ENCODE results near the gene TSPAN2. TPM values are rescaled to one million over a fixed set of nuclear protein-coding genes. Genes with fewer than 3 reads are reported as not detected.

Gene TSPAN2
- total RNA-seq, 1 donor from 2014 or later = 4.3 TPM

DNA sequence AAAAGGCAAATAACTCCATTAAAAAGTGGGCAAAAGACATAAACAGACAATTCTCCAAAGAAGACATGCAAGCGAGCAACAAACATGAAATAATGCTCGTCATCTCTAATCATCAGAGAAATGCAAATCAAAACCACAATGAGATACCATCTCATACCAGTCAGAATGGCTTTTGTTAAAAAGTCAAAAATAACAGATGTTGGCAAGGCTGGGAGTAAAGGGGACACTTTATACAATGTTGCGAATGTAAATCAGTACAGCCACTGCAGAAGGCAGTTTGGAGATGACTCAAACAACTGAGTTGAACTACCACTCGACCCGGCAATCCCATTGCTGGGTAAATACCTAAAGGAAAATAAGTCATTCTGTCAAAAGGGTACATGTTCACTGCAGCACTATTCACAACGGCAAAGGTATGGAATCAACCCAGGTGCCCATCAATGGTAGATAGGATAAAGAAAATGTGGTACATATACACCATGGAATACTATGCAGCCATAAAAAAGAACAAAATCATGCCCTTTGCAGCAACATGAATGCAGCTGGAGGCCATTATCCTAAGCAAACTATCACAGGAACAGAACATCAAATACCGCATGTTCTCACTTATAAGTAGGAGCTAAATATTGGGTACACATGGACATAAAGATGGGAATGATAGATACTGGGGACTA lies 25.9 kb downstream of the TSPAN2 start:
- TF ChIP-seq, protein P1, sequence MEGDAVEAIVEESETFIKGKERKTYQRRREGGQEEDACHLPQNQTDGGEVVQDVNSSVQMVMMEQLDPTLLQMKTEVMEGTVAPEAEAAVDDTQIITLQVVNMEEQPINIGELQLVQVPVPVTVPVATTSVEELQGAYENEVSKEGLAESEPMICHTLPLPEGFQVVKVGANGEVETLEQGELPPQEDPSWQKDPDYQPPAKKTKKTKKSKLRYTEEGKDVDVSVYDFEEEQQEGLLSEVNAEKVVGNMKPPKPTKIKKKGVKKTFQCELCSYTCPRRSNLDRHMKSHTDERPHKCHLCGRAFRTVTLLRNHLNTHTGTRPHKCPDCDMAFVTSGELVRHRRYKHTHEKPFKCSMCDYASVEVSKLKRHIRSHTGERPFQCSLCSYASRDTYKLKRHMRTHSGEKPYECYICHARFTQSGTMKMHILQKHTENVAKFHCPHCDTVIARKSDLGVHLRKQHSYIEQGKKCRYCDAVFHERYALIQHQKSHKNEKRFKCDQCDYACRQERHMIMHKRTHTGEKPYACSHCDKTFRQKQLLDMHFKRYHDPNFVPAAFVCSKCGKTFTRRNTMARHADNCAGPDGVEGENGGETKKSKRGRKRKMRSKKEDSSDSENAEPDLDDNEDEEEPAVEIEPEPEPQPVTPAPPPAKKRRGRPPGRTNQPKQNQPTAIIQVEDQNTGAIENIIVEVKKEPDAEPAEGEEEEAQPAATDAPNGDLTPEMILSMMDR (conservative IDR thresholded peaks at IDR 0.05) = no peak
- peaks cover 4% of the 10 kb centered on the region for H3K4me1 Mint-ChIP-seq
- H3K9me3 Mint-ChIP-seq = no peaks in the 10 kb centered on the region
- H3K4me3 Mint-ChIP-seq = no peak overlapping the region
- no peaks in the 10 kb centered on the region for H3K36me3 Mint-ChIP-seq (ENCODE audit: low read depth)
- no peak overlapping the region for H3K27ac Mint-ChIP-seq (ENCODE audit: unreplicated experiment)
- no peak for DNase-seq (ENCODE audit: low read depth, low spot score)
- no peaks in the 10 kb centered on the region for H3K27me3 Mint-ChIP-seq (ENCODE audit: low read depth)

DNA sequence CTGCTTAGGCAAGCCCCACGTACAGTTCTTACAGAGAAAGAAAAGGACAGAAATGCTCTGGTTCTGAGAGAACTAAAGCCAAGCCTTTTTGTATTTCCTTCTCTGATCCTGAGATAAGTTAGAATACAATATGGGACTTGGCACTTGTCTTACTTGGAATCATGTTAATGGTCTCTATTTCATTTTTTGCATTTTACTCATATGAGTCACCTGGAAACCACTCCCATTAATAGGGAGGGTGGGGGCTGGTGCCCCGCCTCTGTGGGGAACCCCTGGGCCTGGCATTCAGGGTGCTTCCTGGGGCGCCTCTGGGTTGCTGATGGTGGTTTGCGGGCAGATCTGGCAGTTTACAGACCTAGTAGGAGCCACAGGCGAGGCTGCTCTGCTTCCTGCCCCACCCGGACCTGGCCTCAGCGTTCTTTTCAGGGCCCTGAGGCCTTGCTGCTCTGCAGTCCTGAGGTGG lies 26.7 kb downstream of the TSPAN2 start:
- no peak overlapping the region for H3K27ac Mint-ChIP-seq (ENCODE audit: unreplicated experiment)

DNA sequence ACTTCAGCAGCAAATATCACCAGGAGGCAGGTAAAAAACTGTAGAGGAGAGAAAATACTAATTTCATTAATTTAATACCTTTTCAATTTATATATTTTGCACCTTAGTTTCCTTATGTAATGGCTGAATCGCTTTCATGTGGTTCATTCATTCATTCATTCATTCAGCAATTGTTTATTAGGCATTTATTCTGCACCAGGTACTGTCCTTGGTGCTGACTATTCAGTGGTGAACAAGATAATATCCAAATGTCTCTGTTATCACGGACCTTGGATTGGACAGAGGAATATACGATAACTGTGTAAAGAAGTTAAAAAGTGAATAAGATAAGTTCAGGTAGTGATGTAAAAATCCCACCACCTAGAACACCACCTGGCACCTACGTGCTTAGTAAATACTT lies 28.8 kb downstream of the TSPAN2 start:
- H3K36me3 Mint-ChIP-seq (ENCODE audit: low read depth) = no peaks in the 10 kb centered on the region
- no peaks in the 10 kb centered on the region for H3K9me3 Mint-ChIP-seq
- H3K4me1 Mint-ChIP-seq = peaks cover 7% of the 10 kb centered on the region
- TF ChIP-seq, protein P1 (conservative IDR thresholded peaks at IDR 0.05) = no peak
- H3K27ac Mint-ChIP-seq (ENCODE audit: unreplicated experiment) = no peak overlapping the region
- DNase-seq (ENCODE audit: low read depth, low spot score) = no peak
- no peak overlapping the region for H3K4me3 Mint-ChIP-seq
- no peaks in the 10 kb centered on the region for H3K27me3 Mint-ChIP-seq (ENCODE audit: low read depth)

More for the DNA sequence above, 26.7 kb downstream of the TSPAN2 start:
- Mint-ChIP-seq H3K36me3 (ENCODE audit: low read depth) (no peaks in the 10 kb centered on the region), H3K9me3 (no peaks in the 10 kb centered on the region), H3K27me3 (ENCODE audit: low read depth) (no peaks in the 10 kb centered on the region), H3K4me3 (no peak overlapping the region), H3K4me1 (peaks cover 7% of the 10 kb centered on the region)
- DNase-seq (ENCODE audit: low read depth, low spot score) = no peak
- TF ChIP-seq, protein P1 (conservative IDR thresholded peaks at IDR 0.05) = no peak

GRCh38 chr1:115059316-115059715 lies 30.0 kb downstream of the TSPAN2 start:
- H3K4me3 Mint-ChIP-seq = no peak overlapping the region
- no peaks in the 10 kb centered on the region for H3K9me3 Mint-ChIP-seq
- H3K27me3 Mint-ChIP-seq (ENCODE audit: low read depth) = no peaks in the 10 kb centered on the region
- TF ChIP-seq, protein P1 (conservative IDR thresholded peaks at IDR 0.05) = no peak
- H3K4me1 Mint-ChIP-seq = peaks cover 7% of the 10 kb centered on the region
- no peak for DNase-seq (ENCODE audit: low read depth, low spot score)
- H3K27ac Mint-ChIP-seq (ENCODE audit: unreplicated experiment) = no peak overlapping the region
- no peaks in the 10 kb centered on the region for H3K36me3 Mint-ChIP-seq (ENCODE audit: low read depth)

DNA sequence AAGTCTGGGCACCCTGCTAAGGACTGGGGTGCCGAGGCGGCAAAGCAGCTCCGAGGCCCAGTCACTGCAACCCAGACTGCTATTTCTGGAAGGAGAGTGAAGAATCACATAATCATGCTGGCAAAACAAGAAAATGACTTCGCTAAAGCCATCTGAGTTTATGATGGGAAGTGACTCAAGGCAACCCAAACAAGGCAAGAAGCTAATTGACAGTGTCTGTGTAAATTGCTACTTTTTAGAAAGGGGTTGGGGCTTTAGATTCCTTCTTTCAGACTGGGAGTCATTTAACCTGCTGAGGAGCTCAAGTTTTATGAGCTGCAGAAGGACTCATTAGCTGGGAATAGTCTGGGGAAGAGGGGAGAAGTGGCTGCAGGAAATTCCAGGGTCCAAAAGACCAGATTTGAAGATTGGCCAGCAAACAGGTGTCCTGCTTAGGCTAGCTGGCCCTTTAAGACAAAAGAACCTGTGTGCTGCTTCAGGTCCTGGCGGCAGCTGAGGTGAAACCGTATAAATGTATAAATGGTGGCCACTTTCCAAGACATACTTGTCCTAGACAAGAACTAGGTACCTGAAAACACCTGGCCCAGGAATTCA lies 31.5 kb downstream of the TSPAN2 start:
- Mint-ChIP-seq H3K36me3 (ENCODE audit: low read depth) (no peaks in the 10 kb centered on the region), H3K9me3 (no peaks in the 10 kb centered on the region), H3K4me3 (no peak overlapping the region), H3K27me3 (ENCODE audit: low read depth) (no peaks in the 10 kb centered on the region), H3K4me1 (peaks cover 7% of the 10 kb centered on the region), H3K27ac (ENCODE audit: unreplicated experiment) (no peak overlapping the region)
- TF ChIP-seq, protein P1 (conservative IDR thresholded peaks at IDR 0.05) = no peak
- no peak for DNase-seq (ENCODE audit: low read depth, low spot score)
